ENCODE results near the gene PCGF1.

PCGF1 gene

GRCh38 chr2:74507145-74507925 is at the start of gene PCGF1:
PCGF1 (minus strand) TSS chr2:74507695; CDS start chr2:74507668, 27 bp downstream.
- DNase-seq, result peak; percentile 93 to 97

GRCh38 chr2:74556831-74557370 is 49.4 kb upstream of the PCGF1 start:
- no peak for DNase-seq

- DNase-seq, result no peak
Observed at GRCh38 chr2:74556159-74556558, 48.7 kb upstream of the PCGF1 start.

GRCh38 chr2:74555610-74556103 is 48.2 kb upstream of the PCGF1 start:
- no peak for DNase-seq

GRCh38 chr2:74554820-74555531 is 47.5 kb upstream of the PCGF1 start:
- peak in 1 of 2 donors; percentile 72 for DNase-seq

- DNase-seq, result peak; percentile 40 to 97
Observed at GRCh38 chr2:74553892-74554819, 46.7 kb upstream of the PCGF1 start, which contains the start of the genes DOK1 and LOXL3. DOK1 (plus strand) TSS chr2:74554720; CDS start chr2:74554755, 35 bp downstream. LOXL3 (minus strand) TSS chr2:74553942; CDS start chr2:74552634, 1,308 bp downstream.

- no peak for DNase-seq
Observed at GRCh38 chr2:74552914-74553811, 45.7 kb upstream of the PCGF1 start.

- no peak for DNase-seq
Observed at GRCh38 chr2:74551942-74552913, 44.7 kb upstream of the PCGF1 start.

- no peak for DNase-seq
Observed at GRCh38 chr2:74551530-74551929, 44.0 kb upstream of the PCGF1 start.

- DNase-seq, result no peak
Observed at GRCh38 chr2:74550231-74550630, 42.7 kb upstream of the PCGF1 start.

- DNase-seq, result no peak
Observed at GRCh38 chr2:74548900-74549826, 41.7 kb upstream of the PCGF1 start.

- DNase-seq, result no peak
Observed at GRCh38 chr2:74548285-74548899, 40.9 kb upstream of the PCGF1 start.

GRCh38 chr2:74546004-74546403 is 38.5 kb upstream of the PCGF1 start:
- DNase-seq, result no peak

- DNase-seq, result no peak
Observed at GRCh38 chr2:74544634-74545033, 37.1 kb upstream of the PCGF1 start.

GRCh38 chr2:74542978-74543377 is 35.5 kb upstream of the PCGF1 start:
- DNase-seq, result no peak

GRCh38 chr2:74540291-74540690 is 32.8 kb upstream of the PCGF1 start:
- no peak for DNase-seq

GRCh38 chr2:74538881-74539339 is 31.4 kb upstream of the PCGF1 start:
- no peak for DNase-seq

- DNase-seq, result no peak
Observed at GRCh38 chr2:74537140-74537539, 29.6 kb upstream of the PCGF1 start.
